HG02970 (cell line): ENCODE data around the gene DYRK1B.
A peak's percentile ranks its signal among the peaks of the same experiment; 100 is the strongest.

Source experiments
- ATAC-seq: cut with Tn5 transposase; IDR thresholded peaks from one replicate; pipeline ENCODE4 v1.9.1; 2021; ENCODE audit warnings: mild to moderate bottlenecking, moderate library complexity, moderate number of reproducible peaks; ENCODE audit not compliant: unreplicated experiment, low FRiP score

Gene DYRK1B

DNA sequence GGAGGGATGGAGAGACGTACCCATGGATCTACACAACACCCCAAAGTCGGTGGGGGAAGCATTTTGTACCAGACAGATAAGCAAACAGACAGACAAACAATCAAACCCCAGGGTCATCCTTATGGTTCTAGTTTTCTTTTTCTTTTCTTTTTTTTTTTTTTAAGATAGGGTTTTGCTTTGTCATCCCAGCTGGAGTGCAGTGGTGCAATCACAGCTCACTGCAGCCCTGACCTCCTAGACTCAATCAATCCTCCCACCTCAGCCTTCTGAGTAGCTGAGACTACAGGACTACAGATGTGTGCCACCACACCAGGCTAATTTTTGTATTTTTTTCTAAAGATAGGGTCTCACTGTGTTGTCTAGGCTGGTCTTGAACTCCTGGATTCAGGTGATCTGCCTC is 30.2 kb upstream of the DYRK1B start:
- ATAC-seq = no peak

DNA sequence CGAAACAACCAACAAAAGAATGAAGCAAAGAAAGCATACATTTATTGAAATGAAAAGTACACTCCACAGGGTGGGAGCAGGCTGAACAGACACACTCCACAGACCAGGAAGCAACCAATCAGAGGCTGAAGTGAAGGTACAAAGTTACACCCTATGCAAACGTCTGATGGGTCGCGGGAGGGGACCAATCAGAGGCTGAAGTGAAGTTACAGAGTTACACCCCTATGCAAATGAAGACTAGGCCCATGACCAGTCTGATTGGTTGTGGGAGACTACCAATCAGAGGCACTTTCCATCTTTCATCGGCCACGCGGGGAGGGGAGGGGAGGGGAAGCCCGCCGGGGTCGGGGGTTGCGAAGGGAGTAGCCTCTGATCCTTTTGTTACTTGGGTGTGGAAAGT is 24.6 kb upstream of the DYRK1B start:
- no peak for ATAC-seq

DNA sequence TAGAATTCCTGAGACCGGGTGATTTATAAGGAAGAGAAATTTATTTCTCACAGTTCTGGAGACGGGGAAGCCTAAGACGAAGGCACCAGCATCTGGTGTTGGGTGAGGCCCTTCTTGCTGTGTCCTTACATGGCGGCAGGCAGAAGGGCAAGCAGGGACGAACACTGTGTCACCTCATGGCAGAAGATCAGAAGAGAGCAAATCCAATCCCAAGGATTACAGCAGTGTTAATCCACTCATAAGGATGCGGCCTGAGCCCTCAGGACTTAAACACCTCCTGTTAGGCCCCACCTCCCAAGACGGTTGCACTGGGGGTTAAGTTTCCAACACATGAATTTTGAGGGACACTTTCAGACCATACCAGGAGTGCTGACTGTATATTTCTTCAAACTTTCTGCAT is 18.9 kb upstream of the DYRK1B start:
- no peak for ATAC-seq

DNA sequence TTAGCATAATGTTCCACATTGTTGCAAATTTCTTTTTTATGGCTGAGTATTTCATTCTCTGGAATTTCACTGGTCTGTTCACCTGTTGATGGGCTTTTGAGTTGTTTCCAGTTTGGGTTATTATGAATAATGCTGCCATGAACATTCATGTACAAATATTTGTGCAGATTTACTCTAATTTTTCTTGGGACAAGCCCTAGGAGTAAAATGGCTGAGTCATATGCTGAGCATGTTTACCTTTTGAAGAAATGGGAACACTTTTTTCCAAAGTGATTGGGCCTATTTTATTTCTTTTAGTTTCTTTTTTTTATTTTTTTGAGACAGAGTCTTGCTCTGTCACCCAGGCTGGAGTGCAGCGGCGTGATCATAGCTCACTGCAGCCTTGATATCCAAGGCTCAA is 16.9 kb upstream of the DYRK1B start:
- no peak for ATAC-seq

DNA sequence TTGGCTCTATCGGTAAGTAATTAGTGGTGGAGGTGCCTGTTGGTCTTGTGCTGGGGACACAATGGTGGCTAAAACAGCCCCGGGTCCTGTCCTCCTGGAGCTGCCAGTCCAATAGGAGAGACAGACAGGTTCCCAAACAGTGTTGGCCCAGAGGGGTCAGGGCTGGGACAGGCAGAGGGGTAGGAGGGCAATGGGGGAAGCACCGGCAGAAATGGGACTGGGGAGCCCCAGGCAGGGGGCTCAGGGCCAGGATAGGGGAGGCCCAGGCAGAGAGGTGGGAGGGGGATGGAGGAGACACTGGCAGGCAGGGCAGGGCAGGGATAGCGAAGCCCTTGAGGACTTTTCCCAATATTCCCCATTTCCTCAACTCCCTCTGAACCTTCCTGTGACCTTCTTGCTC is 14.4 kb upstream of the DYRK1B start:
- ATAC-seq = no peak

DNA sequence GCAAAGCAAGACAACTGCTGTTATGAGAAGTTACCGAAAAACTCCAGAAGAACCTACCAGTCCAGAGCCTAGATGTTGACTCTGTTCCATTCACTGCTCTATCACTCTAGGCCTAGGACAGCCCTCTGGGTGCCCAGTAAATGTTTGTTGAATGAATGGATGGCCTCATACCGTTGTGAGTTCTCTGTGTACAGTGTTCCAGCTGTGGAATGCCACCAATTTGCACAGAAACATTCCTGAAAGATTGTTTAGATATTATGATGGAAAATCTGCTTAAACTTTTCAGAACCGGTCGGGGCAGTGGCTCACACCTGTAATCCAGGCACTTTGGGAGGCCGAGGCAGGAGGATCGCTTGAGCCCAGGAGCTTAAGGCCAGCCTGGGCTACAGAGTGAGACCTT is 13.6 kb upstream of the DYRK1B start:
- ATAC-seq = no peak

DNA sequence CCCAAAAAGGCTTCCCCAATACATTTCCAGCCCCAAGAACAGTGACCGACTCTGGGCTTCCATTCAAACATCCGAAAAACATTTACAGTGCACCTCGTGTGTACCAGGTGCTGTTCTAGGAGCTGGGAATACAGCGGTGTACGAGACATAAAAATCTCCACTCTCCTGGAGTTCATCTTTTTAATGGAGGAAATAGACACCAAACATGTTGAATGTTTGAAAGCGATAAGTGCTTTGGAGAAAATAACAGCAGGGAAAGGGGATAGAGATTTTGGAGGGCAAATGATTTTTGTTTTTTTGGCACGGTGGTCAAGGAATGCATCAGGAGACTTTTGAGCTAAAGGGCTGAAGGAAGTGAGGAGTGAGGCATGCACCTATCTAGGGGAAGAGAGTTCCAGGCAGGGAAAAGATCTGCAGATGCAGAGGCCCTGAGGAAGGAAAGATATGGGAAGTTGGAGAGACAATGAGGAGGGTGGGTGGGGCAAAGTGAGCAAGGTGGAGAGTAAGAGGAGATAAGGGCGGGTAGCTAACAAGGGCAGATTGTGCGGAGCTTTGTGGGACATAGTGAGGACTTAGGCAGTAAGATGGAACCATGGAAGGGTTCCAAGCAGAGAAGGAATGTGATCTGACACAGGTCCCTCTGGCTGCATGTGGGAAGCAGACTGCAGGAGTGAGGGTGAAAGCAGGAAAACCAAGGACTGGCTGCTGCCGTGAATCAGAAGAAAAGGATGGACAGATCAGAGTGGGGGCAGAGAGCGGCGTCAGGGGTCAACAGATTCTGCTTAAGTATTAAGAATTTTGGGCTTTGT is 12.9 kb upstream of the DYRK1B start:
- ATAC-seq = no peak

DNA sequence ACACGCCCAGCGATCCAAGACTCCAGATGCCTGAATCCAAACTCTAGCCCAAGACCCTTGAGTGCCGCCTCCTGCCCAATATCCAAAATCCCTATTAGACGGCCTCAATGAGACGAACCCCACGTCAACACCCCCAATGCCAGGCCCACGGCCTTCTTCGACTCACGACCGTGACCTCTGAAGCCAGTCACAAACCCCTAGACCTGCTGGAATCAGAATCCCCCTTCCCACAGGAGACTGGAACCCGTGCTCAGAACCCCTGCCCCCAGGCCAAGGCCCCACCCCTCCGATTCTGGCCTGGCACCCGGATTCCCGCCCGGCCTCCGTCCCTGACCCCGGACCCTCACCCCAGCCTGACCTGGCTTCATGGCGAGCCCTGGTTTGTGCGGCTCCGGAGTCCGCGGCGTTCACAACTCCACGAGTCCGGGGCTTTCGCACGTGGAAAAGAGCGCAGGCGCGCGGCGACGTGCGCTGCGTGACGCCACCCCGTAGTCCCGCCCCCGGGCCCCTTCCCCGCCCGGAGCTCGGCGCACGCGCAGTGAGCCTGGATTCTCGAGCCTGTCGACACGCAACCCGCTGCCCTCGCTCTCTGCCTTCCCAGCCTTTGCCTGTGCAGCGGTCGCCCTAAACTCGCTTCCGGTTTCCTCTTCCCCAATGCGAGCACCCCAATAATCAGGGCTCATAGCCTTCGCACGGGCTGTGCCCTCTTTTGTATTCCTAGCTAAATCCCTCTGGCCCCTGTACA is 12.1 kb upstream of the DYRK1B start, which contains the start of gene FBL:
TSS of gene FBL (minus strand) at position 447 of the 745 bp plus-strand sequence. CDS start at position 368, 79 bp downstream.
- peak; percentile 86 for ATAC-seq

DNA sequence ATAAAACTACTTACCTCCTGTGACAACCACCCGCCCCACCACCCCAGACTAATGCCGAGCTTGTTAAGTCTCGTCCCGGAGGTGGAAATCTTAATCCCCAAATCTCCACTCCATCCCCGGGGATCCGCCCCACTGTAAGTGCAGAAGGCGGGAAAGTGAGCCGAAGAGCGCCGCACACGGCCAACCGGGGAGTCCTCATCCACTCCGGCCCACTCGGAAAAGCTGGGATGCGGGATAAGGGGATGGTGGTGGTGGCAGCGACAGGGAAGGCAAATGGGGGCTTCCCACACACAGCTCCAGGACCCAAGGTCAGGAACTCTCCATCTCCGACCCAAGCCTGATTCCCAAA is 11.6 kb upstream of the DYRK1B start:
- ATAC-seq = no peak

DNA sequence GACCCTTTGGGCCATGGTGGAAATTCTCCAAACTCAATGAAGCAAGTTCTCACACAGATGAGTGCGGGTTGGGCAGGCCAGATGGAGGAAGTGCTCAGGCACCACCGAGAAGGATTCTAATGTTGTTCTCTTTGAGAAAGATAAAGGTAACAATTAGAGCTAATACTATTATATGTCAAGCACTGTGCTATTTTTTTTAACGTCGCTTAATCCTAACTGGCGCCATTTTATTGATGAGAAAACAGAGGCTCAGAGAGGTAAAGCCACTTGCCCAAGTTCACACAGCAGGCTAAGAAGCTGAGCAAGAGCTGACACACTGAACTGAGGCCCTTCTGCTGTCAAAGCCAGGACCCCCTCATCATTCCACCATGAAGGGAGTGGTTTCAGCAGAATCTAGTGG is 11.2 kb upstream of the DYRK1B start:
- ATAC-seq = no peak

DNA sequence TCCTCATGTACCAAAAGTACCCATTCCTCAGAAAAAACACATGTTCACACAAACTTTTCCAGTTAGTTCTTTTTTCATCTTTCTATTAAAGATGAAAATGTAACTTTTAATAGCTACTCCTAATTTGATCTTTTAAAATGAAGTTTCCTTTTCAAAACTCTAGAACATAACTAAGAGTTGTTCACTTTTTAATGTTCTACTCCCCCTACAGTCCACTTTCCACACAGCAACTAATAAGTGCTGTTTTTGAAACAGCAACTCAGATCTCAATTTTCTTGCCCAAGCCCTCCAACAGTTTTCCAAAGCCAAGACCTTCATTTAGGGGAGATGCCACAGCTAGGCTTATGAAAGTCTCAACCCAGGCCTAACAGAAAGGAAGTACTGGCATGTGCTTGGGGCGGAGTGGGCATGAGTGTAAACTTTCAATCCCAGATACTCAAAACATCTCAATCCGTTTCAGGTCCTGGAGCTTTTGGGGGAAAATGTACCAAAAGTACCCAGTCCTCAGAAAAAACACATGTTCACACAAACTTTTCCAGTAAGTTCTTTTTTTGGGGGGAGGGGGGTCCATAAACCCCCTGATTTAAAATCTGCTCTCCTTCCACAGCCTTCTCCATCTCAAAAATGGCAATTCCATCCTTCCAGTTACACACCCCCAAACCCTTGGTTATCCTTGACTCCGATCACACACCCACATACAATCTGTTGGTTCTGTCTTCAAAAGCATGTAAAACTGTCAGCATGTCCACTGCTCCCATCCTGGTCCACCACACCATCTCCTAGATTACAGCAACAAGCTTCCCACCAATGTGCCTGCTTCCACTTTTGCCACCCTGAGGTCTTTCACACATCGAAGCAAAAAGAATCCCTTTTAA is 10.2 kb upstream of the DYRK1B start:
- no peak for ATAC-seq

DNA sequence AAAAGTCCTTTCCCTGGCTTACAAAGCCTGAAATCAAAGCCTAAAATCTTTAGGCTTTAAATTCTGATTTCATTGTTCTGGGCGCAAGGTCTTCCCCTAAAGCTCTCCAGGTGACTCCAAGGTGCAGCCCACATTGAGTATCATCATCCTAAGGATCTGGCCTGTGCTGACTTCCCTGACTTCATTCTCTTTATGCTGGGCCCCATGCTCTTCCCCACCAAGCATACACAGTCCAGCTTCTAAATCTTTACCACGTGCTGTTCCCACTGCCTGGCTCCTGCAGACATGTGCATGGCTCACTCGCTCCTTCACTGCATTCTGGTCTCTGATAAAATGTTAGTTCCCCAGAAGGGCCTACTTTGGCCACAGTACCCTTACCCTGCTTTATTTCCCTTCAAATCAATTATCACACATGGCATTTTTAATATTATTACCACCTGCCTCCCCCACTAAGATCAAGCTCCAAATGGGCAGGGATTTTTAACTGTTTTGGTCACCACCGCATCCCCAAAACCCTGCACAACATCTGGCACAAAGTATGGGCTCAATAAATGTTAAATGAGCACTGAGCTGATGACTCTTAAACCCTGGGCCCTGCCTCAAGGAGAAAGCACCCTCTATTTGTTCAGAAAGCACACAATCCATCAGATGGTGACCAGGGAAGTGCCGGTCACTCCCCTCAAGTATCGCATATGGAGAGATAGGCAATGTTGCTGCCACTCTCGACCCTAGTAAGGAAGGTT is 8.9 kb upstream of the DYRK1B start:
- ATAC-seq = no peak

DNA sequence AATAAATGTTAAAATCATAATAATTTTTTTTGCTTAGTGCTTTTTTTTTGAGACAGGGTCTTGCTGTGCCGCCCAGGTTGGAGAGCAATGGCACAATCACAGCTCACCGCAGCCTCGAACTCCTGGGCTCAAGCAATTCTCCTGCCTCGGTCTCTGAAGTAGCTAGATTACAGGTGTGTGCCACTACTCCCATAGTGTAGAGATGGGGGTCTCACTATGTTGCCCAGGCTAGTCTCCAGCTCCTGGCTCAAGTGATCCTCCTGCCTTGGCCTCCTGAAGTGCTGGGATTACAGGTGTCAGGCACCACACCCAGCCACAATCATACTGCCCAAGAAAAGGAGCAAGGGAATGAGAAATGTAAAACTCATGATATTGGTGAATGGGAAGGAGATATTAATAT is 7.1 kb upstream of the DYRK1B start:
- no peak for ATAC-seq

DNA sequence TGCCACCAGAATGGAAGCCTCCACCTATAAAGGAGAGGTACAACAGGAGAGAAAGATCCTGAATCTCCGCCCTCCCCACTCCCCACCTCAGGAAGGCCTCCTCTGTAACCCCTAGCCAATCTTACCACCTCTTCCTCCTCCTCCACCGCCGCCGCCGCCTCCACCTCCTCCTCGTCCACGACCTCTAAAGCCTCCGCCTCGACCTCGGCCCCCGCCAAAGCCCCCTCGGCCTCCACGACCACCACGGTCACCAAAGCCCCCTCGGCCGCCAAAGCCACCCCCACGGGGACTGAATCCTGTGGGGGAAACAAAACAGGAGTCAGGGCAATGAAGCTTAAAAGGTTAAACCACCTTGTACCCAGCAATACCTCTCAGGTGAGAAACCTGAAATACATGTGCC is 6.5 kb upstream of the DYRK1B start:
- ATAC-seq = no peak

DNA sequence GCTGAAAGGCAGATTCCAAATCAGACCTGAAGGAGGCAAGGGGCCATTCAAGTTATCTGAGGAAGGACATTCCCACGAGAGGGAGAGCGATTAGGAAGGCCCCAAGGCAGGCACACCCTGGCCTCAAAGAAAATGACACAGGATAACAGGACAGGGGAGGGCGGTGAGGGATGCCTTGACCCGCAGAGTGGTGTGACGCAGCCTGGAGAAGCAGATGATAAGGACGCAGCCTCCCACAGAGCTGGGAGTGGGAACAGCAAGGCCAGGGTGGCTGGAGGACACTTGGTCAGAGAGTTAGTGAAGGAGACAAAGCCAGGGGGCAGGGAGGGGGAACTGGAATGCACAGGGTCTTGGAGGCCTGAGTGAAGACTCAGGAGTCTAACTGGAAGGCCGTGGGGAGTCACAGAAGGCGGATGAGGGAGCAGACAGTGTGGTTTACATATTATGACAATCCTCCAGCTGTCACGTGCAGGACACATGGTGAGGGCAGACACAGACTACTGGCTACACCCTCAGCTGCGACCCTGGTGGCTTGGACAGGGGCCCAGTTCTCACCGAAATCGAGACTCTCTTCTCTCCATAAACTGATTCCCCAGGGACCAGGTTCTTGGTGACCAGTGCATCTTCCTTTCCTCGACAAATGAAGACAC is 5.8 kb upstream of the DYRK1B start:
- ATAC-seq = no peak

DNA sequence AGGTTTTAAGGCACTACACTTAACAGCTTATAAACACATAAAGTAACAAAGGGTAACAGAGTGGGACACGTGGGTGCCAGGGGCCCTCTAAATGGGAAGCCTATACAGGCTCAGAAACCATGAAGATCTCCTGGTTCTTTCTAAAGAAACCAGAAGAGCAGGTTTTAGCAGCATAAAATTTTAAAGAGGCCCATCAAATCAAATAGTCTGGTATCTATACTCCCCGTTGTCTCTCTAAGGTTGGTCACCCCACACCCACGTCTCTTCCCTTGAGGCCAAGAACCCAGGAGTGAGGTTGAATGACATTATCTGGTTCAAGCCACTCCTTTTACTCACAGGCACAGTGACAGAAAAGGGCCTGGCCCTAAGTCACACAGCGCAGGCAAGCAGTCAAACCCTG is 4.6 kb upstream of the DYRK1B start:
- ATAC-seq = no peak

DNA sequence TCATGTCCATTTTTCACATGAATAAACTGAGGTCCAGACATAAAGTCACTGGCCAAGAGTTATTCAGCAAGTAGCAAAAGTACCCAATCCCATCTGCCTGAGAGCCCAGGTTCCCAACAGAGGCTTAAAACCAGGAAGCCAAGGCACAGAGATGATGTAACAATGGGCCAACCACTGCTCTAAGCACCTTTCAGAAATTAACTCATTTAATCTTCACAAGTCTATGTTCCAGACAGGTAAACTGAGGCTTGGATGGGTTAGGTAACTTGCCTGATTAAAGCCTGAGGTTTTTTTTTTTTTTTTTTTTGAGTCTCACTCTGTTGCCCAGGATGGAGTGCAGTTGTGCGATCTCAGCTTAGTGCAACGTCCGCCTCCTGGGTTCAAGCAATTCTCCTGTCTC is 4.0 kb upstream of the DYRK1B start:
- ATAC-seq = no peak

DNA sequence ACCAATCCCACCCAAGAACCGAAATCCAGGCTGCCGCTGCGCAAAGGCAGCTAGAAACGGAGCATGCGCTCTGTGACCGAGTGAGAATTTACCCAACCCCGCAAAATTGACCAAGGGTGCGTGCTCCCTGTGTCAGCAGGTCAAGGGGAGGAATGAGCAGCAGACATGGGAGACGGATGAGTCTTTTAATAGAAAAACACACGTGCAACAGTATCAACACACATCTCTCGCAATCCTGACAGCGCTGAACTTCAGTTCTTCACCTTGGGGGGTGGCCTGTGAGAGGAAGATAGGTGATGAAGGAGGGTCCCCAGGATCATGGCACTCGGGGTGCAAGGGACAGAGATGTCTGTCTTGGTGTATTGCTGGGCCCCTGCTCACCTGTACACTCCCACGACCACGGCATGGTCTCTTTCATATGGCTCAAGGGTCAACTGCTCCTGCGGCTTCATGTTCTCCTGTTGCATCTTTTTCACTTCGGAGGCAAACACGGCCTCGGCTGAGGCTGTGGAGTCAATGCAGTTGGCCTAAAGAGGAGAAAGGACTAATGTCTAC is 402 bp upstream of the DYRK1B start:
- ATAC-seq = no peak

DNA sequence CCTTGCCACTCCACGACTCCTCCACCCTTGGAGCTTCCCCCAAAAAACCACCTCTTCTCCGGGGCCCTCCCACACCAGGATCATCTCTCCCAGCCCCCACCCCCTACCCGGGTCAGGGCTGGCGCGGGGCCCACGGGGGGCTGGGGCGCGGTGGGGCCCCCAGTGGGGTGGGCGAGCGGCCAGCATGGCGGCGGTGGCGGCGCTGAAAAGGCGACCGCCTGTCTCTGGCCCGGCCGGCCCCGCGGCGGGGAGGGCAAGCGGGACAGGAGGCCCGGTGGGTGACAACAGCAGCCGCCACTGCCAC is 850 bp downstream of the DYRK1B start:
- no peak for ATAC-seq
